K562 (cell line): Measurements from ENCODE around the gene OGFR. TPM values are rescaled to one million over a fixed set of nuclear protein-coding genes. Genes with fewer than 3 reads are reported as not detected.

Source experiments
- ATF7 ChIP-seq: fragments of 450-650 bp; IDR thresholded peaks from 2 replicates; pipeline ENCODE4 v1.7.1; 2014; ENCODE audit warnings: mild to moderate bottlenecking, moderate library complexity
- CHD7 ChIP-seq: fragments of 200-600 bp; sonication (generic); IDR thresholded peaks from one replicate; pipeline ENCODE4 v1.6.1; 2012; ENCODE audit warnings: mild to moderate bottlenecking, low read depth, low read length, inconsistent platforms
- CTCF ChIP-seq, 3 experiments: IDR thresholded peaks in 2 of 3; conservative IDR thresholded peaks in 1 of 3; 2 replicates each; pipeline ENCODE4 v1.5.1; 2011 to 2012; ENCODE audit warnings: low read length in 3 of 3, mild to moderate bottlenecking in 3 of 3, control low read depth in 2 of 3, improper control_type of control experiment in 1 of 3, inconsistent platforms in 1 of 3, low read depth in 1 of 3, mixed read lengths in 1 of 3, moderate library complexity in 1 of 3; ENCODE audit not compliant: insufficient read depth in 2 of 3
- FOXO4 ChIP-seq: fragments of 450-650 bp; formaldehyde crosslinking; IDR thresholded peaks from 2 replicates; pipeline ENCODE4 v1.4.0; 2020; ENCODE audit warnings: mild to moderate bottlenecking, moderate library complexity
- HNRNPUL1 ChIP-seq: fragments of 200-400 bp; formaldehyde crosslinking; IDR thresholded peaks from 2 replicates; pipeline ENCODE4 v1.6.1; 2017; ENCODE audit warnings: low read length
- MITF ChIP-seq: IDR thresholded peaks from 2 replicates; pipeline ENCODE4 v1.6.1; 2014; ENCODE audit warnings: antibody characterized with exemption
- RCOR1 ChIP-seq, 2 experiments: IDR thresholded peaks; 2 replicates each; pipeline ENCODE4 v1.6.1; 2012; ENCODE audit warnings: low read depth in 2 of 2, low read length in 2 of 2, borderline replicate concordance in 1 of 2, improper control_type of control experiment in 1 of 2
- RUNX1 ChIP-seq: sonication (generic); IDR thresholded peaks from 2 replicates; pipeline ENCODE4 v1.6.1; 2016; ENCODE audit warnings: antibody characterized with exemption, low read depth
- SRSF3 ChIP-seq: fragments of 200-400 bp; formaldehyde crosslinking; IDR thresholded peaks from 2 replicates; pipeline ENCODE4 v1.6.1; 2016; ENCODE audit warnings: mild to moderate bottlenecking, low read length, moderate library complexity; ENCODE audit not compliant: insufficient read depth
- SRSF7 ChIP-seq: fragments of 200-400 bp; formaldehyde crosslinking; optimal IDR thresholded peaks from 2 replicates; pipeline ENCODE3; 2017; ENCODE audit warnings: mild to moderate bottlenecking, low read depth, low read length
- TEAD2 ChIP-seq: fragments of 450-650 bp; IDR thresholded peaks from 2 replicates; pipeline ENCODE4 v1.6.1; 2016; ENCODE audit warnings: missing genetic modification characterization, control low read depth, missing compliant biosample characterization
- ZNF316 ChIP-seq: fragments of 450-650 bp; IDR thresholded peaks from 2 replicates; pipeline ENCODE4 v1.6.1; 2016
- ZNF766 ChIP-seq: fragments of 200-800 bp; sonication (Bioruptor generic); conservative IDR thresholded peaks from 2 replicates; pipeline ENCODE4 v1.6.1; 2016; ENCODE audit warnings: missing genetic modification characterization, missing compliant biosample characterization
- polyA plus RNA-seq, 8 experiments: library from polyadenylated mRNA; depleted of rRNA in 4 of 8; stranded (reverse) in 5 of 8; unstranded in 3 of 8; fragments of >200 nt; fragmentation: Nextera tagmentation in 2 of 8; fragmentation: Illumina TruSeq in 1 of 8; extraction: Ambion mirVana in 2 of 8; extraction: Trizol in 1 of 8; gene quantifications; 2 replicates each; pipeline versions ENCODE4 v1.2.1 to v1.2.3, GENCODE V29; 2011 to 2014; ENCODE audit warnings: inconsistent platforms in 1 of 8, missing spikeins in 1 of 8
- total RNA-seq, 7 experiments: library from RNA; depleted of rRNA in 6 of 7; stranded (reverse); fragments of >200 nt in 6 of 7; fragmentation: Illumina TruSeq in 2 of 7; extraction: Trizol in 2 of 7; gene quantifications; 2 replicates each; pipeline versions ENCODE4 v1.2.1 to v1.2.3, GENCODE V29; 2011 to 2021; ENCODE audit warnings: low replicate concordance in 1 of 7

Gene OGFR
- total and polyA plus RNA-seq, 9 of the 15 experiments (the other 6 are each of a cell fraction or from before 2014, with no cell fraction given): 0.39 to 56.3 (median 17.5) TPM

GRCh38 chr20:62774762-62775161 is 29.9 kb upstream of the OGFR start (continued):
- TF ChIP-seq MITF (no peak), RCOR1 (IDR thresholded peaks at IDR 0.05; ENCODE audit: borderline replicate concordance in 1 of 2, low read depth in 2 of 2, low read length in 2 of 2) (peak in 1 of 2 experiments; percentile 95; a peak in 3 of 4 replicates), CHD7 (no peak), ZNF316 (peak; percentile 84), ATF7 (0 out of 2 replicates have a peak, but pooled peaks have one; percentile 28), ZNF766 (0 out of 2 replicates have a peak, but pooled peaks have one; percentile 40), TEAD2 (tag) (no peak), HNRNPUL1 (no peak), FOXO4 (CRISPR knock-in tag) (no peak), RUNX1 (no peak), SRSF3 (no peak), SRSF7 (no peak), CTCF (IDR thresholded peaks at IDR 0.05 in 2 of 3, conservative IDR thresholded peaks at IDR 0.05 in 1 of 3; ENCODE audit: insufficient read depth in 2 of 3, low read depth in 1 of 3, low read length in 3 of 3) (no peak)
